ENCODE measurements around the gene FER.
"Not testable (repeated sequence)": the region's sequence is repeated elsewhere in the genome, so short reads cannot be mapped to it uniquely, and the experiment has no call there.

FER gene

GRCh38 chr5:108974594-108974993 lies 226.9 kb downstream of the FER start:
- no peak for DNase-seq

DNA sequence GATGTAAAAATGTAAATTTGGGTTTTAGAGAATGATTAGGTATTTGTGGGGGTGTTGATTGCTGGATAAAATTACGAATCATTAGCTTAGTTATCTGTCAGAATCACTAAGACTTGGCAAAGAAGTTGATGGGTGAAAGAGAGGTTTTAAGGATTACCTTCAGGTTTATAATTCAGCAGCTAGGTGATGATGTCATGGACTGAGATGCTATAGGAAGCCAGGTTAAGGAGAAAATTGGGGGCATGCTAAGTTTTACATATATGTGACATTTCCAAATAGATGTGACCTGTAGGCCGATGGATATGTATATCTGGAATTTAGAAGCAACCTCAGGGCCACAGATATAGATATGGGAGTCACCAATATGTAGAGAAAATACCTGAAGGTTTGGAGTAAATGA lies 228.0 kb downstream of the FER start:
- no peak for DNase-seq

DNA sequence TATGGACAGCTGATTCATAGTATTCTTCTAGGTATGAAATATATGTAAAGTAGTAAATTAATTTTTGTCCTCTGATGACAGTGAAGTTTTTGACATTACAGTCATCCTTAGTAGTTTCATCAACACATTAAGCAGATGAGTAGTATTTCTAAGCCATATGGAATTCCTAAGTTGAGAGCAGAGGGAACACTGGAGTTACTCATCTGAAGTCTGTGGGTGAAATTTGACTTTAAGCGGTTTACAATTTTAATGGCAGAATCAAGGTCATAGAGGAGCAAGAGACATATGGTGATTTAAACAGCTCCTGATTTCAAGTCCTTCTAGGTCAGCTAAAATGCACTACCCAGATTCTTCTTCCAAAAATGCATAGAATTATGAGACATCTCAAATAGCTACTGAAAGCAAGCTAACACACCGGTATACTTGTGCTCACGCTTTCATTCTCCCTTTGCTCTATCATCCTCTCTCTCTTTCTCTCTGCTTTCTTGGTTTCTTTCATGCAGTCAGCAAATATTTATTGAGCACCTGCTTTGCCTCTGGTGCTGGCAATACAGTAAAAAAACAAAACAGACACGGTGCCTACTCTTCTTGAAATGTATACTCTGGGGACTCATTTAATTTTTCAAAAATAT lies 235.9 kb downstream of the FER start:
- DNase-seq, result no peak

- no peak for DNase-seq
Measured at GRCh38 chr5:108989761-108990392, 242.2 kb downstream of the FER start.

DNA sequence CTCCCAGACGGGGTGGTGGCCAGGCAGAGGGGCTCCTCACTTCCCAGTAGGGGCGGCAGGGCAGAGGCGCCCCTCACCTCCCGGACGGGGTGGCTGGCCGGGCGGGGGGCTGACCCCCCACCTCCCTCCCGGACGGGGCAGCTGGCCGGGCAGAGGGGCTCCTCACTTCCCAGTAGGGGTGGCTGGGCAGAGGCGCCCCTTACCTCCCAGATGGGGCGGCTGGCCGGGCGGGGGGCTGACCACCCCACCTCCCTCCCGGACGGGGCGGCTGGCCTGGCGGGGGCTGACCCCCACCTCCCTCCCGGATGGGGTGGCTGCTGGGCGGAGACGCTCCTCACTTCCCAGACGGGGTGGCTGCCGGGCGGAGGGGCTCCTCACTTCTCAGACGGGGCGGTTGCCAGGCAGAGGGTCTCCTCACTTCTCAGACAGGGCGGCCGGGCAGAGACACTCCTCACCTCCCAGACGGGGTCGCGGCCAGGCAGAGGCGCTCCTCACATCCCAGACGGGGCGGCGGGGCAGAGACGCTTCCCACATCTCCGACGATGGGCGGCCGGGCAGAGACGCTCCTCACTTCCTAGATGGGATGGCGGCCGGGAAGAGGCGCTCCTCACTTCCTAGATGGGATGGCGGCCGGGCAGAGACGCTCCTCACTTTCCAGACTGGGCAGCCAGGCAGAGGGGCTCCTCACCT lies 244.8 kb downstream of the FER start:
- DNase-seq, result not testable (repeated sequence)

GRCh38 chr5:108993440-108993839 lies 245.7 kb downstream of the FER start:
- DNase-seq, result not testable (repeated sequence)

DNA sequence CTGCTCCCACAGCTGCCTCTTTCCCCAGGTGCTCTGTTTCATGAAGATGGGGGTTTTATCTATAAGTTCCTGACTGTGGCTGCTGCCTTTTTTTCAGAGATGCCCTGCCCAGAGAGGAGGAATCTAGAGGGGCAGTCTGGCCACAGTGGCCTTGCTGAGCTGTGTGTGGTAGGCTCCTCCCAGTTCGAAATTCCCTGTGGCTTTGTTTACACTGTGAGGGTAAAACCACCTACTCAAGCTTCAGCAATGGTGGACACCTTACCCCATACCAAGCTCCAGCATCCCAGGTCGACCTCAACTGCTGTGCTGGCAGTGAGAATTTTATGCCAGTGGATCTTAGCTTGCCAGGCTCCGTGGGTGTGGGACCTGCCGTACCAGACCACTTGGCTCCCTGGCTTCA lies 250.0 kb downstream of the FER start:
- DNase-seq, result no peak

DNA sequence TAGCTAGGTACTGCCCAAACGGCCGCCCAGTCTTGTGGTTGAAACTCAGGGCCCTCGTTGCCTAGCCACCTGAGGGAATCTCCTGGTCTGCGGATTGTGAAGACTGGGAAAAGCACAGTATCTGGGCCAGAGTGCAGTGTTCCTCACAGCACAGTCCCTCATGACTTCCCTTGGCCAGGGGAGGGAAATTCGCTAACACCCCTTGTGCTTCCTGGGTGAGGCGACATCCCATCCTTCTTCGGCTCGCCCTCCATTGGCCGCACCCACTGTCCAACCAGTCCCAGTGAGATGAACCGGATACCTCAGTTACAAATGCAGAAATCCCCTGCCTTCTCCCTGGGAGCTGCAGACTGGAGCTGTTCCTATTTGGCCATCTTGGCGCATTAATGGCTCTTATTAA lies 250.5 kb downstream of the FER start:
- DNase-seq, result no peak

- DNase-seq, result no peak
Measured at GRCh38 chr5:109003928-109004327, 256.2 kb downstream of the FER start.

GRCh38 chr5:109005297-109006009 lies 257.8 kb downstream of the FER start:
- DNase-seq, result no peak

GRCh38 chr5:109006129-109006528 lies 258.4 kb downstream of the FER start:
- DNase-seq, result no peak

DNA sequence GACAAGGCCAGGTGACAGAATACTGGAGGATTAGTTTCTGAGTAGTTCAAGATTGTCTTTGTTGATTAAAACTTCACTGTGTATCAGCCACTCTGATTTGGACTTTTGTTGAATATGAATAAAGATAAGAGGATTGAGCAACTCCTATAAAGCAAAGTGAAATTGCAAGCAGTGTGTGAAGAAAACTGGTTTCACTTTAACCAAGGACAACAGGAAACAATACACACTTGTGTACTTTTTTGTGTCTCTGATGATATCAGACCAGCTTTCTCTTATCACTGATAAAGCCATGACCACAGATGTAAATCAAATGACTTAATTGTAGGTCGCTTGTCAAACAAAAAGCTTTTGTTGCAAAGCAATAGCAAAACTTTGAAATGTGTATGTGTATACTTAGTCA lies 268.6 kb downstream of the FER start:
- no peak for DNase-seq

DNA sequence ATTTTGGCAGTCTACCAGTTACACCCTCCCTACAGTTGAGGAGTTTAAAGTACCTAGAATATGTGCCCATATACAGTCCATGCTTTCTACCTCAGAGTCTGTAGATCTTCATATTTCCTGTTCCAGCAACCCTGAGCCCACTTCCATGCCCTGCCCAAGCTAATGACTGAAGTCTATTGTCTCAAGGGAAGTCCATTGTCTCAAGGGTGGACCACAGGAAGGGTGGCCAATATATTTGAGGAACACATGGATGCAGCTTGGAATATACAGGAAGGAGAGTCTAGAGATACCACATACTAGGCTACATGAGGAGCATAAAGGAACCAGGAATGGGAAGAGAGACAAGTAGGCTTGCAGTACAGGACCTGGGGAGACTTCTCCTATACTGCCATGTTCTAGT lies 274.4 kb downstream of the FER start:
- DNase-seq, result no peak

DNA sequence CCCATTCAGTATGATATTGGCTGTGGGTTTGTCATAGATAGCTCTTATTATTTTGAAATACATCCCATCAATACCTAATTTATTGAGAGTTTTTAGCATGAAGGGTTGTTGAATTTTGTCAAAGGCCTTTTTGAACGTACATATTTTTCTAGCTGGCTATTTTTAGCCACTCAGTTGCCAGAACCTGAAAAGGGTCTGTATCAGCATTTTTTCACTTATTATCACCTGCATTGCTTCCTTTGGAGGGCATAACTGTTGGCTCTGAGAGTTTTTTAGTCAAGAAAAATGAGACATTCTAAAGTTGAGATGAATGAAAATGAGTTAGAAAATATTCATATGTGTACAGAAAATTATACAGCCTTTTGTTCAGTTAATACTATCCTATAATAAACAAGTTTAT lies 278.0 kb downstream of the FER start:
- DNase-seq, result not testable (repeated sequence)

DNA sequence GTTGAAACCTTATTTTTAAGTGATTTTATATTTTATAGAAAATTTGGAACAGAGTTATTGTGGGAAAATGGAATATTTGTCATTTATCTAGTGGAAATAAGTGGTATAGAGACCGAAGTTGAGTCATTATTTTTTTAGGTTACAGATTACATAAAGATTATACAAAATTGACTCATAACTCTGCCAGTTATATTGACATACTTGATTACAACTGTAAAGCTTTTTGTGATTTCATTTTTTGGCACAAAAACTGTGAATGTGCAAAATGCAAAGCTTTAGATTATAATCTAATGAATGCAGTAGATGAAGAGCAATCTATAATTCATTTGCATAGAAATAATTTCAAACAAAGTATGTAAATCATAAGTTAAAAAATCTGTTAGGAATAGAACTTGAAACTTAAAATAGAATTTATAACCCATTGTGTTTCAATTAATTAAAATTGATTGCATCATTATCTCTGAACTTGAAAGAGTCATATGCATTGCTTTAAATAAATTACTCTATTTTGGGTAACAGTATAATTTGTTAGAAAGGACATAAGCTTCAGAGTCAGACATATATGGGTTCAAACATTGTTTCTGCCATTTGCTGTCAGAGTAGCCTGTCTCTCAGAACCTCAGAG lies 280.4 kb downstream of the FER start:
- no peak for DNase-seq

DNA sequence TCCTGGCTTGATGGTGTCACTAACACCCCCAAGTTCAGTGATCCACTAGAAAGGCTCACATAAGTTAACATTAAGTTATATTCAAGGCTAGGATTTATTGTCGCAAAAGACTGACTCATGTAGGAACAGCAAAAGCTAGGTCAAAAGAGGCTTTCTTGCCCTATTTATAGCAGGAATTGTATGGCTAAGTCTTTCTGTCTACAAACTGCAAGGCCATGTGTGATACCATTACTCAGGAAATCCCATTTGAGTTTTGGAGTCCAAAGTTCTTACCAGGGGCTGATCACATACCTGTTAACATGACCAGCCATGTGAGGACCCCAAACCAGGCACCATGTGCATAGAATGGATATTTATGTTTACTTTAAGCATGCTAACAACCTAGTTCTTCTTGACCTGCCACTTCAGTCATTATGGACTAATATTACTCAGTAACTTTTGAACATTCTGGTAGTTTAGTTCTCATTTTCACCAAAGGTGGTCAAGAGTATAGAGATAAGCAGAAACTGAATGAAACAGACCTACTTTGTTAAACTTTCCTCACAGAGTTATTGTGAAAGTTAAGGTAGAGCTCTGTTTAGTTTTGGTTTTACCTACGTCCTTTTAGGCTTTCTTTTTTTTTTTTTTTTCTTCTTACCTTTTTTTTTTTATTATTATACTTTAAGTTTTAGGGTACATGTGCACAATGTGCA lies 281.1 kb downstream of the FER start:
- no peak for DNase-seq

GRCh38 chr5:109029847-109030246 lies 282.1 kb downstream of the FER start:
- no peak for DNase-seq

DNA sequence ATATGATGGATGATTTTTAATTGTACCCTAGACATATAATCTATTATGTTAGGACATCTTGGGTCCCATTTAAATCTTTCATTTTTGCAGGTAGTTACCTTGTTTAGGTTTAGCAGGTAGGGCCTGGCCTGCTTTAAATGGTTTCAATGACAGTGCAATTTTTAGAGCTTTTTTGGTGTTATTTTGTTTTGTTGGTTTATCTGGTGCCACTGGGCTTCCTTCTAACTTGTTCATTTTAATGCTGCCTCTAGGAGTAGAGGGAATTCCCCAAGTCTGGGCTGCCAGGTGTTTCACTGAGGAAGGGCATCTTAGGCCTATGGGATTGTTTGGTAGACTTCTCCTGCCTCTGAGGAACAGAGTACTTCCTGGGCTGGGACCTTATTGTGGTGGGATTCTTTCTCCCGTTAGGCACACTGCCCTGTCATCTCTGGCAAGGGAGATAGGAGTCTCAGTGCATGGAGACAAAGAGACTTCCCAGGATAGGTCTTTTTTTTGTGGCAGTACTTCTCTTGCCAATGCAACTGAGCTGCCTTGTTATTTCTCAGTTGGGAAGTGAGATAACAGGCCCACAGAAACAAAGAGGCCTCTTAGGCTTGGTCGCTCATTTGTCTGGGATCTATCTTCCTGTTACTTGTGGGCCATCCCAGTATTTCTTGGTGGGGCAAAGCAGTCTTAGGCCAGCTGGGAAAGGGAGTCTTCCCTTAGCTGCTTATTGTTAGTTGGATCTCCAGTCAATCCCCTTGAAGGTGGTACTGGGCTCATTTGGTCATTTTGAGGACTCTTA lies 282.9 kb downstream of the FER start:
- no peak for DNase-seq

GRCh38 chr5:109034306-109034705 lies 286.6 kb downstream of the FER start:
- DNase-seq, result no peak

DNA sequence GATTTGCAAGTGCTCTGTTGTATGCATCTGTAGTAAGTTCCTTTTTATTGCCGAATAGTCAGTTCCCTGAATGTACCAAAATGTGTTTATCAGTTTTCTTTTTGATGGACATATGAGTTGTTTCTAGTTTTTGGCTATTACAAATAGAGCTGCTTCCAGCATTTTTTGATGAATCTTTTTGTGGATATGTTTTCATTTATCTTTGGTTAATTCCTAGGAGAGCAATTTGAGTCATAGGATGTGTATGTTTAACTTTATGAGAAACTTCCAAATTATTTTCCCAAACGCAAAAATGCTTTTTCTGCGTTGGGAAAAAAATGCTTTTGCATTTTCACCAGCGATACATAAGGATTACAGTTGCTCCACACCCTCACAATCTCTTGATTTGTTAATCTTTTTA lies 287.7 kb downstream of the FER start:
- DNase-seq, result no peak

GRCh38 chr5:109038209-109038840 lies 290.6 kb downstream of the FER start:
- DNase-seq, result no peak

Data from inflammatory macrophage (primary cell).